ENCODE measurements around the gene ZNF423.

GRCh38 chr16:49778202-49778930, 77.5 kb downstream of the ZNF423 start:
- TF ChIP-seq CTCF (IDR thresholded peaks at IDR 0.05) (no peak), POLR2A (IDR thresholded peaks at IDR 0.05) (no peak)
